ENCODE measurements around the gene PTPRJ. TPM values are rescaled to one million over a fixed set of nuclear protein-coding genes. Genes with fewer than 3 reads are reported as not detected.

PTPRJ gene
- total and polyA plus RNA-seq, 2 of the 13 experiments (the other 11 are each of a cell fraction or from before 2014, with no cell fraction given) = 1.0 to 1.2 TPM

DNA sequence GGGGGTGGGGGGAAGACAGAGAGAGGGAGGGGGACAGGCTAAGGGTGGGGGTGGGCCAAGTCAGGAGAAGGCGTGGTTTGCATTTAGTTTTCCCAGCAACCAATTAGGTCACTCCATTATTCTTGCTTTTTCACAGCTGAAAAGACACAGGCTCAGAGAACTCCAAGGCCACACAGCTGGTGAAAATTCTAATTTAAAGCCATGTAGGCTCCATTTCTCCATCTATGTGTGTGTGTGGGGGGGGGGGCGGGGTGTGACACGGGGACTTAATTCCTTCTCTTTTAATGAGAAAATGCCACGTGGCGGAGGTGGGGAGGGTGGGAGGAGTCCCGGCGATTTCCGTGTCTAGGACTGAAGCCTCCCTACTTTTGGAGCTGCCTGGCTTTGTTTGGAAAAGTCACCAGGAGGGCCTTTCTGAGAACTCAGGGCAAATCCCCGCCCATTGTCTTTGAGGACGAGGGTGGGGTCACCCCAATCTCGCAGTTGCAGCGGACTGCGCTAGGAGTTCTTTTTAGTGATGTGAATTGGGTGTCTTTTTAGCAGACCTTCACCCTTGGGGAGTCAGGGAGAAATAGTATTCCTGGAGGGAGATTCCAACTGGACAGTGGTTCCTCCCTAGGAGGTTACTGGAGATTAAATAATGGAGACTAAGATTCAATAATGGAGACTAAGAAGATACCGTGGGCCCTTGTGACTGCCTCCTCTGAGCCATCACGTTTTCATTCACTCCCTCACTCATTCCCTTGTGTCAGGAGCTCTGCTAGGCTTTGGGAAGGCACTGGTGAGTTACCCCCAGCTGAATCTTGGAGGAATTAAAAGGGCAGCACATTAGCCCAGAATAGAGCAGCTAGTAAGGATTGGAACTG is 36.4 kb upstream of the PTPRJ start:
- no peaks in the 10 kb centered on the region for H3K79me2 ChIP-seq (ENCODE audit: insufficient read depth, low read length)
- ATAC-seq (no peak), FAIRE-seq (no peak), DNase-seq (ENCODE audit: low spot score) (no peak)
- no peaks in the 10 kb centered on the region for H3K36me3 ChIP-seq (replicated peaks in 1 of 2; ENCODE audit: control insufficient read depth in 1 of 2, insufficient read depth in 2 of 2, low read length in 2 of 2)
- ChIA-PET POLR2A (no interaction called here), CTCF (ENCODE audit: low intra/inter-chr PET ratio, low total read pairs) (no interaction called here)
- in situ Hi-C loops (cut with HindIII; ENCODE audit: extremely low pct_ligation_motif_present, low pct_unique_long_range_greater_than_20kb) (no loop called here), intact Hi-C loops (cut with micrococcal nuclease; ENCODE audit: unreplicated experiment) (no loop called here)
- no peak overlapping the region for H2AFZ ChIP-seq (ENCODE audit: low read length)
- no peak overlapping the region for H3K9ac ChIP-seq (ENCODE audit: insufficient read depth, low read depth, low read length)
- BruUV-seq (replicated peaks) = no TSS peak
- H3K4me2 ChIP-seq (ENCODE audit: low read depth, low read length) = no peak overlapping the region
- H3K9me3 ChIP-seq (ENCODE audit: low read length) = no peaks in the 10 kb centered on the region
- H3K4me3 ChIP-seq (replicated peaks in 1 of 3; ENCODE audit: insufficient read depth in 1 of 3, low read depth in 2 of 3, low read length in 3 of 3) = no peak overlapping the region
- 69% methylated on average over 11 of the region's 15 CpGs for WGBS (ENCODE audit: low lambda C conversion rate)
- no peak overlapping the region for H3K27ac ChIP-seq (ENCODE audit: extremely low read length, insufficient read depth, low read length)
- no peaks in the 10 kb centered on the region for H4K20me1 ChIP-seq (ENCODE audit: insufficient read depth, low read length)
- peaks cover 22% of the 10 kb centered on the region for H3K4me1 ChIP-seq (ENCODE audit: insufficient read depth, low read length)
- H3K27me3 ChIP-seq (ENCODE audit: control insufficient read depth in 1 of 2, insufficient read depth in 2 of 2, low read length in 2 of 2) = peaks cover 0 to 1% of the 10 kb centered on the region in 2 experiments; a peak in 1 of 5 replicates
- no peak for TF ChIP-seq ZNF557 (CRISPR knock-in tag; IDR thresholded peaks at IDR 0.05)
- no peak for TF ChIP-seq HCFC1 (IDR thresholded peaks at IDR 0.05; ENCODE audit: low read depth, low read length)
- TF ChIP-seq ZNF17 (CRISPR knock-in tag; IDR thresholded peaks at IDR 0.05) = no peak
- no peak for TF ChIP-seq ZNF7 (CRISPR knock-in tag; IDR thresholded peaks at IDR 0.05)
- no peak for TF ChIP-seq MED13 (CRISPR knock-in tag; IDR thresholded peaks at IDR 0.05)
- TF ChIP-seq HMGA1 (CRISPR knock-in tag; conservative IDR thresholded peaks at IDR 0.05) = no peak
- TF ChIP-seq TRAFD1 (CRISPR knock-in tag; IDR thresholded peaks at IDR 0.05; ENCODE audit: borderline replicate concordance) = no peak
- no peak for TF ChIP-seq RARA (CRISPR knock-in tag; IDR thresholded peaks at IDR 0.05)
- no peak for TF ChIP-seq PHB2 (IDR thresholded peaks at IDR 0.05; ENCODE audit: partially characterized antibody)
- no peak for TF ChIP-seq POLR2AphosphoS2 (IDR thresholded peaks at IDR 0.05; ENCODE audit: low read depth, low read length)
- TF ChIP-seq, protein P1, sequence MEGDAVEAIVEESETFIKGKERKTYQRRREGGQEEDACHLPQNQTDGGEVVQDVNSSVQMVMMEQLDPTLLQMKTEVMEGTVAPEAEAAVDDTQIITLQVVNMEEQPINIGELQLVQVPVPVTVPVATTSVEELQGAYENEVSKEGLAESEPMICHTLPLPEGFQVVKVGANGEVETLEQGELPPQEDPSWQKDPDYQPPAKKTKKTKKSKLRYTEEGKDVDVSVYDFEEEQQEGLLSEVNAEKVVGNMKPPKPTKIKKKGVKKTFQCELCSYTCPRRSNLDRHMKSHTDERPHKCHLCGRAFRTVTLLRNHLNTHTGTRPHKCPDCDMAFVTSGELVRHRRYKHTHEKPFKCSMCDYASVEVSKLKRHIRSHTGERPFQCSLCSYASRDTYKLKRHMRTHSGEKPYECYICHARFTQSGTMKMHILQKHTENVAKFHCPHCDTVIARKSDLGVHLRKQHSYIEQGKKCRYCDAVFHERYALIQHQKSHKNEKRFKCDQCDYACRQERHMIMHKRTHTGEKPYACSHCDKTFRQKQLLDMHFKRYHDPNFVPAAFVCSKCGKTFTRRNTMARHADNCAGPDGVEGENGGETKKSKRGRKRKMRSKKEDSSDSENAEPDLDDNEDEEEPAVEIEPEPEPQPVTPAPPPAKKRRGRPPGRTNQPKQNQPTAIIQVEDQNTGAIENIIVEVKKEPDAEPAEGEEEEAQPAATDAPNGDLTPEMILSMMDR (CRISPR knock-in tag; IDR thresholded peaks at IDR 0.05) = no peak
- TF ChIP-seq POGZ (CRISPR knock-in tag; IDR thresholded peaks at IDR 0.05) = no peak
- no peak for TF ChIP-seq CEBPB (IDR thresholded peaks at IDR 0.05; ENCODE audit: borderline replicate concordance, low read depth, low read length)
- no peak for TF ChIP-seq NFIB (CRISPR knock-in tag; IDR thresholded peaks at IDR 0.05; ENCODE audit: borderline replicate concordance)
- TF ChIP-seq KAT2B (IDR thresholded peaks at IDR 0.05; ENCODE audit: borderline replicate concordance, low read depth, low read length) = no peak
- TF ChIP-seq PLRG1 (conservative IDR thresholded peaks at IDR 0.05) = no peak
- no peak for TF ChIP-seq SNAI1 (CRISPR knock-in tag; IDR thresholded peaks at IDR 0.05; ENCODE audit: borderline replicate concordance)
- TF ChIP-seq, protein P2, sequence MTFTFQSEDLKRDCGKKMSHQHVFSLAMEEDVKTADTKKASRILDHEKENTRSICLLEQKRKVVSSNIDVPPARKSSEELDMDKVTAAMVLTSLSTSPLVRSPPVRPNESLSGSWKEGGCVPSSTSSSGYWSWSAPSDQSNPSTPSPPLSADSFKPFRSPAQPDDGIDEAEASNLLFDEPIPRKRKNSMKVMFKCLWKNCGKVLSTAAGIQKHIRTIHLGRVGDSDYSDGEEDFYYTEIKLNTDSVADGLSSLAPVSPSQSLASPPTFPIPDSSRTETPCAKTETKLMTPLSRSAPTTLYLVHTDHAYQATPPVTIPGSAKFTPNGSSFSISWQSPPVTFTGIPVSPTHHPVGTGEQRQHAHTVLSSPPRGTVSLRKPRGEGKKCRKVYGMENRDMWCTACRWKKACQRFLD (CRISPR knock-in tag; IDR thresholded peaks at IDR 0.05; ENCODE audit: borderline replicate concordance) = no peak
- no peak for TF ChIP-seq ZSCAN29 (CRISPR knock-in tag; conservative IDR thresholded peaks at IDR 0.05)
